ENCODE measurements around the gene BORCS6.
"Not testable (repeated sequence)": the region's sequence is repeated elsewhere in the genome, so short reads cannot be mapped to it uniquely, and the experiment has no call there.

The BORCS6 gene

GRCh38 chr17:8189711-8190477 lies at the start of gene BORCS6:
Gene BORCS6 (minus strand): TSS chr17:8190180. CDS start chr17:8190140, 40 bp downstream.
- in situ Hi-C loops (cut with MboI; ENCODE audit: low sequenced_read_pairs) = no loop called here

GRCh38 chr17:8237886-8238285 lies 47.9 kb upstream of the BORCS6 start:
- in situ Hi-C loops (cut with MboI; ENCODE audit: low sequenced_read_pairs) = no loop called here

GRCh38 chr17:8237175-8237574 lies 47.2 kb upstream of the BORCS6 start:
- in situ Hi-C loops (cut with MboI; ENCODE audit: low sequenced_read_pairs) = no loop called here

- in situ Hi-C loops (cut with MboI; ENCODE audit: low sequenced_read_pairs) = no loop called here
Measured at GRCh38 chr17:8235676-8236075, 45.7 kb upstream of the BORCS6 start.

- in situ Hi-C loops (cut with MboI; ENCODE audit: low sequenced_read_pairs) = no loop called here
Measured at GRCh38 chr17:8234361-8235270, 44.6 kb upstream of the BORCS6 start.

GRCh38 chr17:8231701-8232100 lies 41.7 kb upstream of the BORCS6 start:
- in situ Hi-C loops (cut with MboI; ENCODE audit: low sequenced_read_pairs) = no loop called here

GRCh38 chr17:8227238-8227581 lies 37.2 kb upstream of the BORCS6 start:
- in situ Hi-C loops (cut with MboI; ENCODE audit: low sequenced_read_pairs) = no loop called here

- in situ Hi-C loops (cut with MboI; ENCODE audit: low sequenced_read_pairs) = no loop called here
Measured at GRCh38 chr17:8226536-8227237, 36.7 kb upstream of the BORCS6 start.

- in situ Hi-C loops (cut with MboI; ENCODE audit: low sequenced_read_pairs) = no loop called here
Measured at GRCh38 chr17:8225813-8226535, 36.0 kb upstream of the BORCS6 start.

GRCh38 chr17:8224891-8225812 lies 35.2 kb upstream of the BORCS6 start:
- in situ Hi-C loops (cut with MboI; ENCODE audit: low sequenced_read_pairs) = no loop called here

GRCh38 chr17:8223356-8224126 lies 33.6 kb upstream of the BORCS6 start:
- in situ Hi-C loops (cut with MboI; ENCODE audit: low sequenced_read_pairs) = no loop called here

- in situ Hi-C loops (cut with MboI; ENCODE audit: low sequenced_read_pairs) = no loop called here
Measured at GRCh38 chr17:8222630-8223355, 32.8 kb upstream of the BORCS6 start.

GRCh38 chr17:8222380-8222629 lies 32.3 kb upstream of the BORCS6 start:
- in situ Hi-C loops (cut with MboI; ENCODE audit: low sequenced_read_pairs) = no loop called here

- in situ Hi-C loops (cut with MboI; ENCODE audit: low sequenced_read_pairs) = no loop called here
Measured at GRCh38 chr17:8221663-8222379, 31.8 kb upstream of the BORCS6 start.

GRCh38 chr17:8220783-8221662 lies 31.0 kb upstream of the BORCS6 start:
- in situ Hi-C loops (cut with MboI; ENCODE audit: low sequenced_read_pairs) = no loop called here

GRCh38 chr17:8214000-8214399 lies 24.0 kb upstream of the BORCS6 start:
- in situ Hi-C loops (cut with MboI; ENCODE audit: low sequenced_read_pairs) = not testable (repeated sequence)

All from hTERT RPE-1 (cell line).